Endometrial microvascular endothelial cells (primary cell): ENCODE measurements around the gene TKFC. TPM values are rescaled to one million over a fixed set of nuclear protein-coding genes. Genes with fewer than 3 reads are reported as not detected.

Experiments used
- in situ Hi-C: cut with HindIII; loops from 2 replicates; pipeline ENCODE4 v1.10.0; 2017; ENCODE audit warnings: low sequenced_read_pairs, low pct_unique_long_range_greater_than_20kb; ENCODE audit errors: inconsistent ontology term
- total RNA-seq: library from RNA; depleted of rRNA; stranded (reverse); fragments of >200 nt; gene quantifications from one replicate; pipeline ENCODE4 v1.2.3, GENCODE V29; 2015; ENCODE audit errors: inconsistent ontology term

TKFC gene
- 30.4 TPM for total RNA-seq

- in situ Hi-C loops: no loop called here
Observed at GRCh38 chr11:61332797-61333549, at the start of gene TKFC, which contains the start of gene DDB1. TSS of gene TKFC (plus strand) at chr11:61333228. CDS start at chr11:61334729, 1,501 bp downstream. TSS of gene DDB1 (minus strand) at chr11:61333105. CDS start at chr11:61332968, 137 bp downstream.

GRCh38 chr11:61283613-61284012 lies 49.4 kb upstream of the TKFC start:
- in situ Hi-C loops: no loop called here

GRCh38 chr11:61287338-61287977 lies 45.6 kb upstream of the TKFC start:
- in situ Hi-C loops: no loop called here

- in situ Hi-C loops: no loop called here
Observed at GRCh38 chr11:61290905-61291690, 41.9 kb upstream of the TKFC start.

GRCh38 chr11:61292356-61292755 lies 40.7 kb upstream of the TKFC start:
- in situ Hi-C loops: no loop called here

- in situ Hi-C loops: no loop called here
Observed at GRCh38 chr11:61293867-61294716, 38.9 kb upstream of the TKFC start.

GRCh38 chr11:61294717-61295595 lies 38.1 kb upstream of the TKFC start, which contains the start of gene VWCE:
TSS of gene VWCE (minus strand) at chr11:61295316. CDS start at chr11:61295037, 279 bp downstream.
- in situ Hi-C loops: no loop called here

- in situ Hi-C loops: no loop called here
Observed at GRCh38 chr11:61295596-61295926, 37.5 kb upstream of the TKFC start.

GRCh38 chr11:61297341-61297740 lies 35.7 kb upstream of the TKFC start:
- in situ Hi-C loops: no loop called here

- in situ Hi-C loops: no loop called here
Observed at GRCh38 chr11:61297746-61298145, 35.3 kb upstream of the TKFC start.

GRCh38 chr11:61298663-61299244 lies 34.3 kb upstream of the TKFC start:
- in situ Hi-C loops: no loop called here

GRCh38 chr11:61302550-61302949 lies 30.5 kb upstream of the TKFC start:
- in situ Hi-C loops: no loop called here

- in situ Hi-C loops: no loop called here
Observed at GRCh38 chr11:61303725-61304124, 29.3 kb upstream of the TKFC start.

- in situ Hi-C loops: no loop called here
Observed at GRCh38 chr11:61305417-61305816, 27.6 kb upstream of the TKFC start.

GRCh38 chr11:61306221-61306620 lies 26.8 kb upstream of the TKFC start:
- in situ Hi-C loops: no loop called here

- in situ Hi-C loops: no loop called here
Observed at GRCh38 chr11:61307354-61307753, 25.7 kb upstream of the TKFC start.

GRCh38 chr11:61309141-61309540 lies 23.9 kb upstream of the TKFC start:
- in situ Hi-C loops: no loop called here

- in situ Hi-C loops: no loop called here
Observed at GRCh38 chr11:61309739-61310138, 23.3 kb upstream of the TKFC start.
